Ureter (tissue), 1 donor: ENCODE results near the gene ABCA12. TPM values are rescaled to one million over a fixed set of nuclear protein-coding genes. Genes with fewer than 3 reads are reported as not detected.
"Not testable (repeated sequence)": the region's sequence is repeated elsewhere in the genome, so short reads cannot be mapped to it uniquely, and the experiment has no call there.

Experiments used
- DNase-seq: peaks from one replicate; pipeline ENCODE4 v3.0.0-alpha.2; 2020; ENCODE audit warnings: low spot score
- total RNA-seq: library from RNA; stranded (reverse); gene quantifications from one replicate; pipeline ENCODE4 v1.2.4, GENCODE V29; 2023
- donor health status: DM: yes; HTN: yes; CAD: no.

Gene ABCA12
- total RNA-seq, result 0.44 TPM

GRCh38 chr2:215138479-215138878, at the start of gene ABCA12:
TSS of gene ABCA12 (minus strand) at chr2:215138626. CDS start at chr2:215138208, 418 bp downstream.
- DNase-seq, result no peak

- DNase-seq, result no peak
Measured at GRCh38 chr2:215188078-215188477, 49.7 kb upstream of the ABCA12 start.

GRCh38 chr2:215186021-215186420, 47.6 kb upstream of the ABCA12 start:
- no peak for DNase-seq

- no peak for DNase-seq
Measured at GRCh38 chr2:215178121-215178520, 39.7 kb upstream of the ABCA12 start.

- DNase-seq, result no peak
Measured at GRCh38 chr2:215171796-215172195, 33.4 kb upstream of the ABCA12 start.

GRCh38 chr2:215171151-215171550, 32.7 kb upstream of the ABCA12 start:
- DNase-seq, result no peak

GRCh38 chr2:215166505-215166904, 28.1 kb upstream of the ABCA12 start:
- DNase-seq, result not testable (repeated sequence)

- DNase-seq, result not testable (repeated sequence)
Measured at GRCh38 chr2:215163319-215163718, 24.9 kb upstream of the ABCA12 start.

GRCh38 chr2:215161301-215161829, 22.9 kb upstream of the ABCA12 start:
- DNase-seq, result no peak

GRCh38 chr2:215160081-215160480, 21.7 kb upstream of the ABCA12 start:
- DNase-seq, result no peak

GRCh38 chr2:215156453-215156852, 18.0 kb upstream of the ABCA12 start:
- DNase-seq, result no peak

GRCh38 chr2:215149894-215150293, 11.5 kb upstream of the ABCA12 start:
- no peak for DNase-seq

GRCh38 chr2:215149486-215149885, 11.1 kb upstream of the ABCA12 start:
- DNase-seq, result no peak

GRCh38 chr2:215149060-215149459, 10.6 kb upstream of the ABCA12 start:
- DNase-seq, result no peak

- DNase-seq, result no peak
Measured at GRCh38 chr2:215145611-215146010, 7.2 kb upstream of the ABCA12 start.

- DNase-seq, result no peak
Measured at GRCh38 chr2:215144106-215144875, 5.9 kb upstream of the ABCA12 start.

GRCh38 chr2:215143458-215143857, 5.0 kb upstream of the ABCA12 start:
- no peak for DNase-seq

- DNase-seq, result no peak
Measured at GRCh38 chr2:215141706-215142105, 3.3 kb upstream of the ABCA12 start.

- DNase-seq, result no peak
Measured at GRCh38 chr2:215140166-215140707, 1.8 kb upstream of the ABCA12 start.

- no peak for DNase-seq
Measured at GRCh38 chr2:215137741-215138340, 585 bp downstream of the ABCA12 start.

- DNase-seq, result no peak
Measured at GRCh38 chr2:215137329-215137686, 1.1 kb downstream of the ABCA12 start.

GRCh38 chr2:215136669-215137328, 1.6 kb downstream of the ABCA12 start:
- DNase-seq, result no peak
